Fibroblast of mammary gland (primary cell): ENCODE measurements around the gene CPXM2.

Experiments used
- DNase-seq: peaks from one replicate; pipeline ENCODE4 v3.0.0-alpha.2; 2010; ENCODE audit warnings: low read depth
- H3K4me3 ChIP-seq: 2 replicates; pipeline ENCODE4 v1.5.1; 2011; ENCODE audit warnings: low read depth, mild to moderate bottlenecking, low read length, moderate library complexity; ENCODE audit not compliant: control insufficient read depth
- TF ChIP-seq, protein P1 (sequence below): conservative IDR thresholded peaks from 2 replicates; pipeline ENCODE4 v1.5.1; 2011; ENCODE audit warnings: low read depth, low read length, inconsistent platforms; ENCODE audit not compliant: control insufficient read depth, insufficient read depth

The CPXM2 gene

GRCh38 chr10:123837756-123838155 is 53.9 kb downstream of the CPXM2 start:
- H3K4me3 ChIP-seq: no peak overlapping the region
- TF ChIP-seq, protein P1, sequence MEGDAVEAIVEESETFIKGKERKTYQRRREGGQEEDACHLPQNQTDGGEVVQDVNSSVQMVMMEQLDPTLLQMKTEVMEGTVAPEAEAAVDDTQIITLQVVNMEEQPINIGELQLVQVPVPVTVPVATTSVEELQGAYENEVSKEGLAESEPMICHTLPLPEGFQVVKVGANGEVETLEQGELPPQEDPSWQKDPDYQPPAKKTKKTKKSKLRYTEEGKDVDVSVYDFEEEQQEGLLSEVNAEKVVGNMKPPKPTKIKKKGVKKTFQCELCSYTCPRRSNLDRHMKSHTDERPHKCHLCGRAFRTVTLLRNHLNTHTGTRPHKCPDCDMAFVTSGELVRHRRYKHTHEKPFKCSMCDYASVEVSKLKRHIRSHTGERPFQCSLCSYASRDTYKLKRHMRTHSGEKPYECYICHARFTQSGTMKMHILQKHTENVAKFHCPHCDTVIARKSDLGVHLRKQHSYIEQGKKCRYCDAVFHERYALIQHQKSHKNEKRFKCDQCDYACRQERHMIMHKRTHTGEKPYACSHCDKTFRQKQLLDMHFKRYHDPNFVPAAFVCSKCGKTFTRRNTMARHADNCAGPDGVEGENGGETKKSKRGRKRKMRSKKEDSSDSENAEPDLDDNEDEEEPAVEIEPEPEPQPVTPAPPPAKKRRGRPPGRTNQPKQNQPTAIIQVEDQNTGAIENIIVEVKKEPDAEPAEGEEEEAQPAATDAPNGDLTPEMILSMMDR: no peak
- no peak for DNase-seq

DNA sequence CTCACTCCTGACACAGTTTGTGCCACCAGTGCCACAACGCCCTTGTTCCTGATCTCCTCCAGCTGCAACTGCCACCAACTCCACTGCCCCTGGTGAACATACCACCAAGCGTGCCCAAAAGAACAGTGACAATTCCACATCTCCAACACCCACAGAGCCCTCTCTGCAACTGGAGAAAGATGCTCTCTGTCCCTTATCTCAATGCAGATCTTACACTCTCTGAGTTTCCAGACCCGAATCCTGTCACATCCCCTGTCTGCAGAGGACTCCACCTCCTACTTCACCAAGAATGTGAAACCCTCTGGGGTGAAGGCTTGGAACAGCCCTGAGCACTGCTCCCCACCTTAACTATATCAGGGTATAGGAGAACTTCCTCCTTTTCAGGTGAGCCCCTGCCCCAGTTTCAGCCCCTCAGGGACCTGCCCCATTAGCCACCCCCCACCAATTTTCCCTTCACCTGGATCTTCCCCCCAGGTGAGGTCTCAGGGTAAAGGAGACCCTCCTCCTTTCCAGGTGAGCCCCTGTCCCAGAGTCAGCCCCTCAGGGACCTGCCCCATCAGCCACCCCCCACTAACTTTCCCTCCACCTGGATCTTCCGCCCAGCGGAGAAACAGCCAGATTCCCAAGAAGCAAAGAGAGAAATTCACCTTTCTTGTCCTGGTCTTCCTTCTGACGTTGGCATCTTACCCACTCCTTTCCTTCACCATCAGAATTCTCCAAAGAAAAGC is 55.0 kb downstream of the CPXM2 start:
- TF ChIP-seq, protein P1: no peak
- DNase-seq: no peak
- no peak overlapping the region for H3K4me3 ChIP-seq

GRCh38 chr10:123835575-123835974 is 56.0 kb downstream of the CPXM2 start:
- no peak for DNase-seq
- TF ChIP-seq, protein P1: no peak
- H3K4me3 ChIP-seq: no peak overlapping the region

DNA sequence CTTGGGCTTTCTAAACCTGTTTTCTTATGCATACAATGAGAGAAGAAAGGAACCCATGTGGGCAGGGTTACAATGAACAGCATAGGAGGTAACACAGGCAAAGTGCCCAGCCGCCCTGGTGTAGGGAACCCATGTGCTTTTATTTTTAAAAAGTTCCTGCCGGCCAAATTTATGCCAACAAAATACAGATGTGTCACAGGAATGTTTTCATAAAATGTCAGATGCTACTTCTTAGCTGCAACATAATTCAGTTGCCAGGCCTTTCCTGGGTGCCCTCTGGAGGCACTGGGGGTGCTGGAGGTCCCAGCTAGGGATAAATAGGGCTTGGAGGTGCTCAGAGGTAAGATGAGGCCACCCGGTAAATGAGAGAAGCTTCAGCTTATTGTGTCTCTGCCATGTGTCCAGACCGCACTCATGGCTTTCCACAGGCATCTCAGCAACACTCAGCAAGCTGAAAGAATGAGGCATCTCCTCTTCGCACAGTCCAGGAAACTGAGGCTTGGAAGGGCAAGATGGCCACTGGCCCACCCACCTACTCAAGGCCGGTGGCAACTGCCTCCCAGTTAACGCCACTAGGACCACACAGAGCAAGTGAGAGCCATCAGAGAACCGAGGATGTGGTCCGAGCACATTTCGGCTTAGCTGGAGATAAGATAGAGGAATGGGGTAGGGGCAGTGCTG is 58.3 kb downstream of the CPXM2 start:
- DNase-seq: no peak
- no peak overlapping the region for H3K4me3 ChIP-seq
- TF ChIP-seq, protein P1: no peak

GRCh38 chr10:123831259-123831658 is 60.3 kb downstream of the CPXM2 start:
- no peak overlapping the region for H3K4me3 ChIP-seq
- TF ChIP-seq, protein P1: no peak
- DNase-seq: no peak

DNA sequence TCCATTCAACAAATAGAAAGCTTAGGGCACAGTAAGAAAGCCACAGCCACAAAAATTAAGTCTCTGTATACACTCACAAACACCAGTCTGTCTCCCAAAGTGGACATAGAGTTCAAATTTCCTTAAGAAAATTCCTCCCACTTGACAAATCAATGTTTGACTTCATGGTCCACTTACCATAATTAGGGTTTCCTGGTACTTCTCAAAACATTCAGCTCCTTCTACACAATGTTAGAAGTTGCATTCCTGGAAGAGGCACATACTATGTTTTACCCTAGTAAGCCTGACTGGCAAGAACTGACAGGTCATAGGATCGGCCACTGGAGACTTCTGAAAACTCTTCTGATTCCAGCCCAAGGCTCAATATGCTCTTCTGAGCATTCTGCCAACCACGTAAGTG is 70.5 kb downstream of the CPXM2 start:
- H3K4me3 ChIP-seq: no peak overlapping the region
- DNase-seq: no peak
- TF ChIP-seq, protein P1: no peak

- no peak for DNase-seq
- TF ChIP-seq, protein P1: no peak
- no peak overlapping the region for H3K4me3 ChIP-seq
Measured at GRCh38 chr10:123809632-123810031, 82.0 kb downstream of the CPXM2 start.
